ENCODE results near the gene CCL8.

DNA sequence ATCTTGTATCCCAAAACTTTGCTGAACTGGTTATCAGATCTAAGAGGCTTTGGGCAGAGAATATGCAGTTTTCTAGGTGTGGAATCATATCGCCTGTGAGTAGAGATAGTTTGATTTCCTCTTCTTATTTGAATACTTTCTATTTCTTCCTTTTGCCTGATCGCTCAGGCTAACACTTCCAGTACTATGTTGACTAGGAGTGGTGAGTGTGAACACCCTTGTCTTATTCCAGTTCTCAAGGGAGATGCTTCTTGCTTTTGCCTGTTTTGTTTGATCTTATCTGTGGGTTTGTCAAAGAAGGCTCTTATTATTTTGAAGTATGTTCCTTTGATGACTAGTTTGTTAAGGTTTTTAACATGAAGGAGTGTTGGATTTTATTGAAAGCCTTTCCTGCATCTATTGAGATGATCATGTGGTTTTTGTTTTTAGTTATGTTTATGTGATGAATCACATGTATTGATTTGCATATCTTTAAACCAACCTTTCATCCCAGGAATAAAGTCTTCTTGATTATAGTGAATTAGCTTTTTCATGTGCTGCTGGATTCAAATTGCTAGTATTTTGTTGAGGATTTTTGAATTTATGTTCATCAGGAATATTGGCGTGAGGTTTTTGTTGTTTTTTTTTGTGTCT, 20.0 kb downstream of the CCL8 start:
- TF ChIP-seq EZH2phosphoT487 (IDR thresholded peaks at IDR 0.05; ENCODE audit: insufficient read depth, low read depth) (no peak), EZH2 (IDR thresholded peaks at IDR 0.05; ENCODE audit: insufficient read depth, poor library complexity, severe bottlenecking) (no peak)
